HFFc6 (cell line): Measurements from ENCODE around the gene CLTB. TPM values are rescaled to one million over a fixed set of nuclear protein-coding genes. Genes with fewer than 3 reads are reported as not detected.

ENCODE experiments used
- DNase-seq: peaks from one replicate; pipeline ENCODE4 v3.0.0-alpha.2; 2018
- H3K27ac Mint-ChIP-seq: 2 replicates; pipeline ENCODE4 v1.8.0; 2020; ENCODE audit warnings: mild to moderate bottlenecking, mixed read lengths
- H3K27me3 Mint-ChIP-seq: 2 replicates; pipeline ENCODE4 v1.8.0; 2021; ENCODE audit warnings: mild to moderate bottlenecking, moderate library complexity, mixed read lengths; ENCODE audit not compliant: insufficient read depth
- H3K36me3 Mint-ChIP-seq: 2 replicates; pipeline ENCODE4 v1.8.0; 2021; ENCODE audit warnings: low read depth, mixed read lengths
- H3K4me1 Mint-ChIP-seq: 2 replicates; pipeline ENCODE4 v1.8.0; 2020; ENCODE audit warnings: low read depth, mixed read lengths
- H3K4me3 Mint-ChIP-seq: 2 replicates; pipeline ENCODE4 v1.8.0; 2020; ENCODE audit warnings: mild to moderate bottlenecking, moderate library complexity, mixed read lengths
- H3K9me3 Mint-ChIP-seq: 2 replicates; pipeline ENCODE4 v1.8.0; 2020; ENCODE audit warnings: mild to moderate bottlenecking, mixed read lengths
- CTCF ChIP-seq: fragments of 200-600 bp; sonication (generic); IDR thresholded peaks from 2 replicates; pipeline ENCODE4 v1.5.0; 2021; ENCODE audit warnings: antibody characterized with exemption, mild to moderate bottlenecking
- total RNA-seq, 6 experiments: library from RNA; stranded (reverse); fragmentation: NEBNext Ultra II Directional; extraction: Animal tissue kit (Norgen Biotek cat#: 25700); gene quantifications; 2 replicates in 1 of 6; 3 replicates in 5 of 6; pipeline ENCODE4 v1.2.3, GENCODE V29; 2021

CLTB gene
- total RNA-seq, 6 experiments from 2014 or later, result 178 to 226 (median 202) TPM

GRCh38 chr5:176388444-176389134, 27.8 kb downstream of the CLTB start, which contains the start of the genes HIGD2A and NOP16:
Gene HIGD2A, plus strand, starts transcription at chr5:176388751. Its CDS starts 69 bp downstream, at chr5:176388820.
Gene NOP16, minus strand, starts transcription at chr5:176388598. Its CDS starts 59 bp downstream, at chr5:176388539.
- H3K27ac Mint-ChIP-seq, result peak within 1 kb of the TSS; percentile 98
- H3K9me3 Mint-ChIP-seq, result no peaks in the 10 kb centered on the region
- peak within 1 kb of the TSS; percentile 97 for H3K4me3 Mint-ChIP-seq
- DNase-seq, result peak; percentile 97
- peaks cover 46% of the 10 kb centered on the region for H3K36me3 Mint-ChIP-seq
- H3K27me3 Mint-ChIP-seq, result peaks cover 5% of the 10 kb centered on the region
- H3K4me1 Mint-ChIP-seq, result peaks cover 29% of the 10 kb centered on the region
- no peak for TF ChIP-seq CTCF

- peak overlapping the region; percentile 98 for H3K27ac Mint-ChIP-seq
- H3K36me3 Mint-ChIP-seq, result peaks cover 46% of the 10 kb centered on the region
- H3K27me3 Mint-ChIP-seq, result peaks cover 5% of the 10 kb centered on the region
- H3K9me3 Mint-ChIP-seq, result no peaks in the 10 kb centered on the region
- H3K4me3 Mint-ChIP-seq, result peak overlapping the region; percentile 97
- DNase-seq, result peak; percentile 34
- no peak for TF ChIP-seq CTCF
- H3K4me1 Mint-ChIP-seq, result peaks cover 29% of the 10 kb centered on the region
These were observed 28.3 kb downstream of the CLTB start for GRCh38 chr5:176388003-176388443.

GRCh38 chr5:176387384-176387925, 28.9 kb downstream of the CLTB start:
- peaks cover 5% of the 10 kb centered on the region for H3K27me3 Mint-ChIP-seq
- H3K4me3 Mint-ChIP-seq, result peak overlapping the region; percentile 97
- peak overlapping the region; percentile 98 for H3K27ac Mint-ChIP-seq
- peaks cover 46% of the 10 kb centered on the region for H3K36me3 Mint-ChIP-seq
- H3K9me3 Mint-ChIP-seq, result no peaks in the 10 kb centered on the region
- H3K4me1 Mint-ChIP-seq, result peaks cover 29% of the 10 kb centered on the region
- no peak; the same call in 1 of the 2 replicates for TF ChIP-seq CTCF
- no peak for DNase-seq

- no peak for TF ChIP-seq CTCF
- H3K4me1 Mint-ChIP-seq, result peaks cover 29% of the 10 kb centered on the region
- H3K36me3 Mint-ChIP-seq, result peaks cover 49% of the 10 kb centered on the region
- H3K27me3 Mint-ChIP-seq, result peaks cover 5% of the 10 kb centered on the region
- peak overlapping the region; percentile 98; the same call in 1 of the 2 replicates for H3K27ac Mint-ChIP-seq
- DNase-seq, result no peak
- H3K4me3 Mint-ChIP-seq, result peak overlapping the region; percentile 97
- no peaks in the 10 kb centered on the region for H3K9me3 Mint-ChIP-seq
These were observed 29.8 kb downstream of the CLTB start for GRCh38 chr5:176386491-176386890.

GRCh38 chr5:176384991-176385390, 31.3 kb downstream of the CLTB start:
- peaks cover 3% of the 10 kb centered on the region for H3K27me3 Mint-ChIP-seq
- H3K9me3 Mint-ChIP-seq, result no peaks in the 10 kb centered on the region
- TF ChIP-seq CTCF, result no peak
- no peak overlapping the region for H3K27ac Mint-ChIP-seq
- DNase-seq, result no peak
- peaks cover 40% of the 10 kb centered on the region for H3K36me3 Mint-ChIP-seq
- H3K4me1 Mint-ChIP-seq, result peaks cover 29% of the 10 kb centered on the region
- H3K4me3 Mint-ChIP-seq, result no peak overlapping the region
